T-helper 22 cell (primary cell): ENCODE measurements around the gene LIN9.
"Not testable (repeated sequence)": the region's sequence is repeated elsewhere in the genome, so short reads cannot be mapped to it uniquely, and the experiment has no call there.

ENCODE experiments used
- DNase-seq: peaks from one replicate; pipeline ENCODE4 v3.0.0-alpha.2; 2020; ENCODE audit warnings: low read depth

The LIN9 gene

DNA sequence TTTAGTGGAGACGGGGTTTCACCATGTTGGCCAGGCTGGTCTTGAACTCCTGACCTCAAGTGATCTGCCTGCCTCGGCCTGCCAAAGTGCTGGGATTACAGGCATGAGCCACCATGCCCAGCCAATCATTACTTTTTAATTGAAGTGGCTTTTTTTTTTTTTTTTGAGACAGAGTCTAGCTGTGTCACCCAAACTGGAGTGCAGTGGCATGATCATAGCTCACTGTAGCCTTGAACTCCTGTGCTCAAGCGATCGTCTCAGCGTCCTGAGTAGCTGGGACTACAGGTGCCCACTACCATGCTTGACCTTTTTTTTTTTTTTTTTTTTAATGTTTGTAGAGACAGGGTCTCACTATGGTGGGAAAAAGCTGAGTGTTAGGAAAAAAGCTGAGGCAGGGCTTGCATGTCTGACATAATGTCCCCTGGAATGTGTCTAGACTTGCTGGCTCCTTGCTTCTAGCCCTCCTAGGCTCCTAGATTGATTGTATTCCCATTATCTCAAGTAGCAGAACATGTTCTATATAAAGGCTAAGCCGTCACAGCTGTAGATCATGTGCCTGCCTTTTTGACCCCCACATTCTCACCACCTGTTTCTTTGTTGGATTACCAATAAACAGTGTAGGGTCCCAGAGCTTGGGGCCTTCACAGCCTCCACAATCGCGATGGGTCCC lies 36.6 kb downstream of the LIN9 start:
- DNase-seq = not testable (repeated sequence)

DNA sequence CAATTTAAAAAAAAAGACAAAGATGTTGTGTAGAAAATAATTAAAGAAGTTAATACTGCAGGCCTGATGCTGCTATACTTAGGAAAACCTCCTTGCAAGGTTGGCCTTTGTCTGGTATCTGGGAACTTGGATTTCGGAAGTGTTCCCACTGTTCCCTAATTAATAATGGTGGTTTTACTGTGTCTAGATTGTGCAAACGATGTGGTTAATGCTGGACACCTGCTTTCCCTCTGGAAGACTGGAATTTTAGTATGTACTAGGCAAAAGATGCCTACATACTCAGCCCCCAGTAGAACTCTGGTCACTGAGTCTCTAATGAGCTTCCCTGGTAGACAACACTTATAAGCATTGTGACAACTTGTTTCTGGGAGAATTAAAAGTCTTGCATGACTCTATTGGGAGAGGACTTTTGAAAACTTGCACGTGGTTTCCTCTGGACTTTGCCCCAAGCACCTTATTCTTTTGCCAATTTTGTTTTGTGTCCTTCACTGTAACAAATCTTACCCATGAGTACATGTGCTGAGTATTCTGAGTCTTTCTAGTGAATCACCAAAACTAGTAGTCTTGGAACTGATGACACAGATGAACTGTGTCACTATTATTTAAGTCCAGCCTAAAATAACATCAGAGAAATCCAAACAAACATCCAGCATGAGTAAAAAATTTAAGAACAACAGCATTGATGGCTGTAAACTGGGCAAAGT lies 40.4 kb downstream of the LIN9 start:
- no peak for DNase-seq

DNA sequence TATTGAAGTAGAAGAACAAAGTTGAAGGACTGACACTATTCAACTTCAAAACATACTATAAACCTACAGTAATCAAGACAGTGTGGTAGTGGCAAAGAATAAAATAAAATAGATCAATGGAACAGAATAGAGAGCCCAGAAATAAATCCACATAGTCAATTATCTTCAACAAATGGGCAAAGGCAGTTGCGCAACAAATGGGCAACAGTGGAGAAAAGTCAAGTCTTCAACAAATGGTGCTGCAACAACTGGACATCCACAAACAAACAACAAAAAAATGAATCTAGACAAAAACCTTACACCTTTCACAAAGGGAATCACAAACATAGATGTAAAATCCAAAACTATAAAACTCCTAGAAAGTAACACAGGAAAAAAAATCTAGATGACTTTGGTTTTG lies 47.1 kb downstream of the LIN9 start:
- no peak for DNase-seq

DNA sequence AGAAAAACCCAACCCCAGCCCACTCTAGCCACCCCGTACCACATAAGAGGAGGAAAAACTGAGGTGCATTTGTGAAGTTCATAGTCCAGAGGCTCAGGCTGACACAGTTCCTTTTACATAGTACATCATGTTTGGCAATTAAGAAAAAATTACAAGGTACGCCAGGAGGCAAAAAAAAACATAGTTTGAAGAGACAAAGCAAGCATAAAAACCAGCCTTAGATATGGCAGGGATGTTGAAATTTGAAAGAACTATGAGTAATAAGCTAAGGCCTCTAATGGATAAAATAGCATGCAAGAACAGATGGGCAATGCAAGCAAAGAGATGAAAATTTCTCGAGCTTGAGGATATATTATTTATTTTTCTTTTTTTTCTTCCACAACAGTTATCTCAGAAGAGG lies 53.6 kb downstream of the LIN9 start:
- DNase-seq = no peak

DNA sequence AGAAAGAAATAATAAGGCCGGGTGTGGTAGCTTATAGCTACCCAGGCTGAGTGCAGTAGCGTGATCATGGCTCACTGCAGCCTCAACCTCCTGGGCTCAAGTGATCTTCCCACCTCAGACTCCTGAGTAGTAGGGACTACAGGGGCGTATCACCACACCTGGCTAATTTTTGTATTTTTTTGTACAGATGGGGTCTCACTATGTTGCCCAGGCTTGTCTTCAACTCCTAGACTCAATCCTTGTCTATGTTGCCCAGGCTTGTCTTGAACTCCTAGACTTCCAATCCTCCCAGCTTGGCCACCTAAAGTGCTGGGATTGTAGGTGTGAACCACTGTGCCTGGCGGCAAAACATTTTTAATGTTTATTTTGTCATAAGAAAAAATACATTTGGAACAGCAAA lies 55.0 kb downstream of the LIN9 start:
- no peak for DNase-seq

DNA sequence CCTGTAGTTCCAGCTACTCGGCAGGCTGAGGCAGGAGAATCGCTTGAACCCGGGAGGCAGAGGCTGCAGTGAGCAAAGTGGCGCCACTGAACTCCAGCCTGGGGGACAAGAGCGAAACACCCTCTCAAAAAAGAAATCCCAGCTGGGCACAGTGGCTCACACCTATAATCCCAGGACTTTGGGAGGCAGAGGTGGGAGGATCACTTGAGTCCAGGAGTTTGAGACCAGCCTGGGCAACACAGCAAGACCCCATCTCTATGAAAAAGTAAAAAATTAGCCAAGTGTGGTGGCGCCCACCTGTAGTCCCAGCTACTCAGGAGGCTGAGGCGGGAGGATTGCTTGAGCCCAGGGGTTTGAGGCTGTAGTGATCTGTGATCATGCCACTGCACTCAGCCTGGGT lies 56.1 kb downstream of the LIN9 start:
- DNase-seq = not testable (repeated sequence)

DNA sequence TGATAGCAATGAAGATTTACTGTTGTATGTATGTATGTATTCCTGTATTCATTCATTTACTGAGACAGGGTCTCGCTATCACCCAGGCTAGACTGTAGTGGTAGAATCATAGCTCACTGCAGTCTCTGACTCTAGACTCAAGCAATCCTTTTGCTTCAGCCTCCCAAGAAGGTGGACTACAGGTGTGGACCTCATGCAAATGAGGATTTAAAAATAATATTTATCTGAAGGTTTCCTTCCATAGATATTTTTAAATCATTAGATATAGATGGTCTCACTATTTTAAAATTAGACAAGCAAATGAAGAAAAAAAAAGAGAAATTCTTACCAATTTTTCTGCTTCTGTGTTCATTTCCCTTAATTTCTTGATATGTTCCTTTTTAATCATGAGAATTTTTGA lies 58.5 kb downstream of the LIN9 start:
- DNase-seq = no peak

DNA sequence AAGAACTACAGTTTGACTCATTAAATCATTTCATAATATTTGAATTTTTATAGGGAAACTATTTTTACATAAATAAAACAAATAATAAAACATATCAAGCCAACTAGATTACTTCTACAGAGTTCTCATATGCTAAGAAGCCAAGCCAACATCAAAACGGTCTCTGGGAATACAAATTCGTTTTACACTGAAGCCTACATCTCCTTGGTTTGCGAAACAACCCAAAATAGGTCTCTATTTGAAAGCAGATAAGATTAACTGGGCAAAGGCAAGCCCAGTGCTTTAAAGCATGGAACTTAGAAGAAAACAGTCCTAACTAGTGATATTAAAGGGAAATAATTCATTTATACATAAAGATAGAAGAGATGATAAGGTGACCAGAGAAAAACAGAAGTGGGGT lies 60.2 kb downstream of the LIN9 start:
- DNase-seq = no peak

DNA sequence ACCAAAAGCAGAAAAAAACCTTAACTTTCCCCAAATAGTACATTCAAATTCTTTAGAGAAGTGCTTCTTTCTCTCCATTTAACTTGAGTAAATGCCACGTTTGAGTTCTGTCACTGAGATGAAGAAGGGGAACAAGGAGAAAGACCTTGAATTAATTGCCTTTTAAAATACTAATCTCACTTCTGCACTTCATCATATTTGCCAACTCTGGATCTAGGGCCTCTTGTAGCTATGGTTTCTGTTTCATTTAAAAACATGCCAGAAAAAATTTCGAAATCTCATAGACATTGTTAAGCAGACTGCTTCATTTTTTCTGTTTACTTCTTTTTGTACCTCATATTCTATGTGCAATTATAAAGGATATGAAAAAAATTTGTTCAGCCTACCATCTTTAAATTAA lies 60.9 kb downstream of the LIN9 start:
- DNase-seq = no peak

DNA sequence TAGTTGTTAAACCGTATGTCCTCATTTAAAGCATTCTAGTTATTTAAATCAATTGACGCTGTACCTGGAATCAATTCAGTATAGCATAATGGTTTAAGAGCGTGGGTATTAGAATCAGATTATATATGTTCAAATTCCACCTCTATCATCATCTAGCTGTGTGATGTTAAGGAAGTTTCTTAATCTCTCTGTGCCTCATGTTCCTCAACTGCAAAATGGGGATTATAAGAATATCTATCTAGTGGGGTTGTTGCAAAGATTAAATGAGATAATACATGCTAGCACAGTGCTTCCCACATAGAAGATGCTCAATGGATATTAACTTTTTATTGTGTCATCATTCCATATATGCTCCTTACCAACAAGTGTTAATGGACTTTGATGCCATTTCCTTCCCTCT lies 69.5 kb downstream of the LIN9 start:
- DNase-seq = no peak

DNA sequence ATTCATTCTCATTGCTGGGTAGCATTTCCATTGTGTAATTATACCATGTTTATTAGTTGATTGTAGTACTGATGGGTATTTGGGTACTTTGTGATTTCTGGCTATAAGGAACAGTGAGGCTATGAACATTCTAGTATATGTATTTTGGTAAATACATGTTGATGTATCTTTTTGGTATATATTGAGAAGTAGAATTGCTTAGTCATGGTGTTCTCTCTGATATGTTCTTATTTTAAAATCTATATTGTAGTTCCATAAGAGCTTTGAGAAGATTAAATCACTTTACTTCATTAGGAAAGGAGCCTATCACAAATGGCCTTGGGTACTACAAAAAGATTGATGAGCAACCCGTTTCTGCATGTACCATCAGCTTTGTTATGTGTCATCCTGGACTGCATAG lies 72.1 kb downstream of the LIN9 start:
- no peak for DNase-seq

DNA sequence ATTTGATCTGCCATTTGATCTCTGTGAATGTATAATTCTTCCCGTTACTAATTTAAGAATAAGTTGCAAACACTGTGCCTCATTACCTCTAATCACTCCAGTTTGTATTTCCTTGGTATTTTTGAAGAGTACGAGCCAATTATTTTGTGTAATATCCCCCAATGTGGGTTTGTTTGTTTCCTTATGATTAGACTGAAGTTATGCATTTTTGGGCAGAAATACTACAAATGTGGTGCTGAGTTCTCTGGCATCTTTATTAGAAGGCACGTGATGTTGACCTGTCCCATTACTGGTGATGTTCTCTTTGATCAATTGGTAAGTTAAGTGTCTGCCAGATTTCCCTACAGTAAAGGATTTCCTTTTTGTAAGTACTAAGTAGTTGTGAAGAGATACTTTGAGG lies 75.2 kb downstream of the LIN9 start:
- no peak for DNase-seq

DNA sequence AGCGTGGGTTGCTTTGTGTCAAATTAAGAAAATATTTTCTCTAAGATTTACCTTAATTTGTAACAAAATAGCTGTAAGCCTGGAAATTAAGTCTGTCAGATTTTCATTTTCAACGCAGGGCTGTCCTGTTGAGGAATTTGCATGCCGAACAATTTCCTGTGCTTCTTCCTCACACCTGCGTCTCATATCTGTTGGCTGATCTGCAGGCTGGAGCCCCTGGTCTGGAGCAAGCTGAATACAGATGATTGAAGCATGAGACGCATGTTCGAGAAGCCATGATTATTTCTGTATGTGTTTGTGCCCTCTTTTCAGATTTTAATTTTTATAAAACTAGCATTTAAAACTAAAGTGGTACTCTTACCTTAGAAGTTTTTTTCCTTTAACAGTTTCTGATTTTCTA lies 75.7 kb downstream of the LIN9 start:
- no peak for DNase-seq

DNA sequence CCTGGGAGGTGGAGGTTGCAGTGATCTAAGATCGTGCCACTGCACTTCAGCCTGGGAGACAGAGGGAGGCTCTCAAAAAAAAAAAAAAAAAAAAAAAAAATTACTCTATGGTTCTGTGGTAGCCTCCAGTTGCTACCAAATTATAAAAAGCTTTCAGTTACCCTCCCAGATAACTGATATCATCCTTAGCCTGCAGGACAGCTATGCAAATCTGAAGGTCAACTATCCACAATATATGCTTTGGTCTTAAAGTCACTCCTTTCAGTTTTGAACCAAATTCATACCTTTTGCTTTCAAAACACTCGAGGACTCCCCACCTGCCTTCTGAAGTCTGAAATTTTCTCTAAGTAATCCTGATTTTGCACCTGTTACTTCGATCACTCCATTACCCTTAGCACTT lies 82.4 kb downstream of the LIN9 start:
- no peak for DNase-seq

DNA sequence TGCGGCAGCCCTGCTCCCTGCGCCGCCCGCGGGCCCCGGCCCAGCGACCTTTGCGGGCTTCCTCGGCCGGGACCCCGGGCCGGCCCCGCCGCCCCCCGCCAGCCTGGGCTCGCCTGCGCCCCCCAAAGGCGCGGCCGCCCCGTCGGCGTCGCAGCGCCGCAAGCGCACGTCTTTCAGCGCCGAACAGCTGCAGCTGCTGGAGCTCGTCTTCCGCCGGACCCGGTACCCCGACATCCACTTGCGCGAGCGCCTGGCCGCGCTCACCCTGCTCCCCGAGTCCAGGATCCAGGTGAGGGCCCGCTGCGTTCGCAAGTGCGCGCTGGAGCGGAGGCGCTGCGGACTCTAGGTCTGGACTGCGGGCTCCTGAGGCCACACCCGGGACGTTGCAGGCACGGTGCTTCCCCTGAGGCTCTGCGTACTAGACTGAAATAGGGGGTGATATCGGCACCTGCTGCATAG lies 85.1 kb downstream of the LIN9 start:
- DNase-seq = no peak

DNA sequence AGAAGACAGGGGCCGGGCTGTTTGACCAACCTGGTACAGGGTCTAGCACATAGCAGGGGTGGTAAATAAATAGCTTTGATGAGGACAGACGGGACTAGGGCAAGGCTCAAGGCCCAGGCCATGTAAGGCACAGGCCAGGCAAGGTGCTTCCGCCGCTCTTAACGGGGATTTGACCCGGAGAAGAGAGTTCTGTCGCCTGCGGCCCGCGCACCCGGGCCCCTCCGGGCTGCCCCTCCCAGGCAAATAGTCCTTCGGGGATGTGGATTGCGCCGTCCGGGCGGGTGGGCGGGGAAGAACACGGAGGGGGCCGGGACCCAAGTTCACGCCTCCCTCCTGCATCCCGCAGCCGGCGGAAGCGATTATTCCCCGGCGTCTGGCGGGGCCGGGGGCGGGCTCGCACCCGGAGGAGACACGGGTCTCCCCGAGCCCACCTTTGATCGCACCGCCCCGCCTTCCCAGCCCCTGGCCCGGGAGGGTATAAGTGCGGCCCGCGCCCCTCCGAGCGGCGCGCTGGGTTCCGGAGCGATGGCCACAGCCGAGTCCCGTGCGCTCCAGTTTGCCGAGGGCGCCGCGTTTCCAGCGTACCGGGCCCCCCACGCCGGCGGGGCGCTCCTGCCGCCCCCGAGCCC lies 85.7 kb downstream of the LIN9 start, which contains the start of gene MIXL1:
Gene MIXL1, plus strand, starts transcription at position 508 of the 629 bp plus-strand sequence. Its CDS starts 18 bp downstream, at position 526.
- no peak for DNase-seq

DNA sequence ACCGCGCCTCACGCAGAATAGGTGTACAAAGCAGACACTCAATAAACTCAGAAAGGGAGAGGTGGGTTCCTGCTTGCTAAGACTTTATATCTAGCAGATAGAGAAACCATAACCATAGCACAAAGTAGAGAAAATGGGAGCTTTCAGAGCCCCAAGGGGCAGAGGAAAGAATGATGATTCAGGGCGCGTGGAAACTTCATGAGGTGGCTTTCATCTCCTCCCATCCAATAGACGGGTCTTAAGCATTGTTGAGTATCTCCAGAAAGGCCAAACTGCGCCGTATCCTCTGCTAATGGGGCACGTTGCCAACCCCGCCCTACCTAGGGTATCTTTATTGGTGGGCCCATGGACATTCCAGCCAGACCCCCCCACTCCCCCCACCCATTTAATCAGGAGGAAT lies 86.3 kb downstream of the LIN9 start:
- DNase-seq = no peak

DNA sequence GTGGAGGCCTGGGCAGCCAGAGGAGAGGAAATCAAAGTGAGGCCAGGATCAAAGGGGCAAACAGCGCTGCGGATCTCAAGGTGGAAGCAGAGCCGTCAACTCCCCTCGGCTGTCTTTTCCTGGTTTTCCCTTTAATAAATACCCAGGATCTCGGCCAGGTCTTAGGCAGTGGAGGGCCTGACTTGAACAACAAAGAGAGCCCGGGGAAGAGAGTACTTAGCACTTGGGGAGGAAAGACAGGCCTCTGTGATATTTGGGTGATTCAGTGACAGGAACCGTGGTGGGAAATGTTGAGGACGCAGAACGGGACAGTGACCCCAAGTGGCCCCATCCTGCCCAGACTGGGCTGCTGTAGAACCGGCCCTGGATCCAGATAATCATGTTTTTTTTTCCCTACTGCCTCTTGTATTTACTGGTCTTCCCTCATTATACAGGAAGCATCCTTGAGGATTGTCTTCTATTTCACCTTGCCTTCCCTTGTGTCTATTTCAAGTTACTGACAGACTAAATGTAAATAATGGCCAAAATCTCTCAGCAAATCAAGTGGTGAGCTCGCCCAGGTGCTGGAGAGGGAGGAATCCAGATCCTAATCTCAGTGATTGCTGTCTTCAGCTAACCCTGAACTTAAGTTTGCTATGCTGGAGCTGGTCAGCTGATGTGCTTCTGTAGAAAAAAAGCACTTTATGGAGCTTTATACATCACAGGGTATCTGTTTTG lies 88.3 kb downstream of the LIN9 start:
- DNase-seq = no peak

DNA sequence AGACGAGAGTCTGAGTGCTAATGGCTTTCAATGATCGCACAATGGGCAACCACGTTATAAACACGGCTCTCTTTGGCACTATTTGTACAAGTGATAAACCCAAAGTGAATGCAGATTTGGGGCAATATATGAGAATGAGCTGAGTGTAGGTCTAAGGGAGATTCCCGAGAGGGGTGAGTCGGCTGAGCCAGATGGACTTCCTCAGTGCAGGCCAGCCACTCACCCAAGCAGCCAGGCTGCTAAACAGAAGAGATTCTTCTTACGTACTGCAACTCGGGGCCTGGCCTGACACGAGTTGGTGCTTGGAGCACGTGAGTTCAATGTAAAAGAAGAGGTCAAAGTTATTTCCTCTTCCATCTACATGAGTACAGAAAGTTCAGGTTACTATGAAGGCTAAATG lies 91.7 kb downstream of the LIN9 start:
- no peak for DNase-seq

DNA sequence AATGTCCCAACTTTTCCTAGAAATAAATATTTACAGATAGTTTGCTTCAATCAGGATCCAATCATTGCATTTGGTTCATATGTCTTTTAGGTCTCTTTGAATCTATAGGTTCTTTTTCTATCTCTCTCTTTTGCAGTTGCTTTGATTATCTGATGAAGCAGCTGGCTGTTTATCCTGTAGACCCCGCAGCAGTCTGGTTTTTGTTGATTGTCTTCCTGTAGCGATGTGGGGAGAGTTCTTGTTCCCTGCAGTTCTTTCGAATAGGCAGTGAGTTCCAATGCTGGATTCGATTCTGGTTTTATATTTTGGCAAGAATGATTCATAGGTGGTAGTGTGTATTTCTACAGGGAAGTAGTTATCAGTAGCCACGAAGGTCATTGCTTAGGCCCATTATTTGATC lies 92.9 kb downstream of the LIN9 start:
- no peak for DNase-seq

DNA sequence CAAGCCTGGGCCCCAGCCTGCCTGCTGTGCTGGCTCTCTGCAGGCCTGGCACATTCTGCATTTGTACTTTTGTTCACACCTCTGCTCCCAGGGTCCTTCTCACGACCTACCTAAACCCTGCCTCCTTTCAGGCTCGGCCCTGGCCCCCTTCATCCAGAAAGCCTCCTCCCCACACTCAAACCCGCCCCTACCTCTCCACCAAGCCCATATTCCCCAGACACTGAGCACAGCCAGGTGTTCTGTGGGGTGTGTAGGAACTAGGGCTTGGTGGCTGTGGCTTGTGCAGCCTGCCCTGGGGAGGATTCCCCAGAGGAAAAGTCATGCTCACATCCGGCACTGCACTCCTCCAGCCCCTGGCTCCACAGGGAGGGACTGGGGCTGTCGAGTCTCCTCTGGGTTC lies 93.7 kb downstream of the LIN9 start:
- DNase-seq = no peak

DNA sequence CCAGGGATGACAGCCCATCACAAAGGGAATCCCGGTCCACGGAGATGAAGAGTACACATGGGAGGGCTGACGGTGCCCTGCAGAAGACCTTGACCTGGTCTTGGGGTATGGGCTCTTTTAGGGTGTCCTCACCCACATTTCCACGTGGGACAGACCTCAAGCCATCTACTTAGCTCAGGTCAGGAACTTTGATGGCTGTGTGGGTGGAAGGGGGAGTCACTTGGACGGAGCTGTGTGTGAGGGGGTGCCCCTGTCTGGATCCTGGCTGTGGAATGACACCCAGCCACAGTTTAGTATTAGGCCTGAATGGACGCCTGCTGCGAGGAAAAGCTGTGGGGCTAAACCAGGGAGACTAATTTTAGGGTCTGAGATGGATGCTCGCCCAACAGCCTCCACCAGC lies 96.4 kb downstream of the LIN9 start:
- DNase-seq = no peak
